Measurements from ENCODE around the gene PLEKHM2.

The PLEKHM2 gene

GRCh38 chr1:15684468-15685291 is 560 bp downstream of the PLEKHM2 start:
- Histone ChIP-seq H3K27ac (replicated peaks) (peak overlapping the region; percentile 66), H3K4me3 (replicated peaks; ENCODE audit: insufficient read depth, low read length) (peak overlapping the region; percentile 65), H3K27me3 (ENCODE audit: insufficient read depth, poor library complexity, severe bottlenecking) (no peaks in the 10 kb centered on the region)
- peak in 1 of 2 experiments; percentile 42 for DNase-seq (ENCODE audit: low read depth in 1 of 2, low spot score in 1 of 2)
- no peak for TF ChIP-seq GABPA (IDR thresholded peaks at IDR 0.05; ENCODE audit: low read depth)
- no peak for TF ChIP-seq POLR2AphosphoS5 (IDR thresholded peaks at IDR 0.05; ENCODE audit: low read depth)

GRCh38 chr1:15685820-15686219 is 1.7 kb downstream of the PLEKHM2 start:
- no peak for TF ChIP-seq CTCF (IDR thresholded peaks at IDR 0.05; ENCODE audit: insufficient read depth, low read length)
- TF ChIP-seq REST (IDR thresholded peaks at IDR 0.05; ENCODE audit: insufficient replicate concordance, low read depth): no peak
- no peak for TF ChIP-seq GABPA (IDR thresholded peaks at IDR 0.05; ENCODE audit: low read depth)
- no peak for TF ChIP-seq POLR2AphosphoS5 (IDR thresholded peaks at IDR 0.05; ENCODE audit: low read depth)
- no peak for TF ChIP-seq SPI1 (IDR thresholded peaks at IDR 0.05; ENCODE audit: borderline replicate concordance, low read depth)
- H3K27me3 ChIP-seq (ENCODE audit: insufficient read depth, poor library complexity, severe bottlenecking): no peaks in the 10 kb centered on the region
- H3K27ac ChIP-seq (replicated peaks): no peak overlapping the region
- no peak for DNase-seq (ENCODE audit: low read depth in 1 of 2, low spot score in 1 of 2)
- no peak overlapping the region for H3K4me3 ChIP-seq (replicated peaks; ENCODE audit: insufficient read depth, low read length)

GRCh38 chr1:15687446-15687845 is 3.3 kb downstream of the PLEKHM2 start:
- Histone ChIP-seq H3K4me3 (replicated peaks; ENCODE audit: insufficient read depth, low read length) (no peak overlapping the region), H3K27ac (replicated peaks) (no peak overlapping the region), H3K27me3 (ENCODE audit: insufficient read depth, poor library complexity, severe bottlenecking) (no peaks in the 10 kb centered on the region)
- no peak for DNase-seq (ENCODE audit: low read depth in 1 of 2, low spot score in 1 of 2)
- no peak for TF ChIP-seq REST (IDR thresholded peaks at IDR 0.05; ENCODE audit: insufficient replicate concordance, low read depth)
- no peak for TF ChIP-seq GABPA (IDR thresholded peaks at IDR 0.05; ENCODE audit: low read depth)
- no peak for TF ChIP-seq SPI1 (IDR thresholded peaks at IDR 0.05; ENCODE audit: borderline replicate concordance, low read depth)
- TF ChIP-seq CTCF (IDR thresholded peaks at IDR 0.05; ENCODE audit: insufficient read depth, low read length): no peak
- TF ChIP-seq POLR2AphosphoS5 (IDR thresholded peaks at IDR 0.05; ENCODE audit: low read depth): no peak

GRCh38 chr1:15690317-15690716 is 6.2 kb downstream of the PLEKHM2 start:
- TF ChIP-seq CTCF (IDR thresholded peaks at IDR 0.05; ENCODE audit: insufficient read depth, low read length) (no peak), GABPA (IDR thresholded peaks at IDR 0.05; ENCODE audit: low read depth) (no peak), REST (IDR thresholded peaks at IDR 0.05; ENCODE audit: insufficient replicate concordance, low read depth) (no peak), POLR2AphosphoS5 (IDR thresholded peaks at IDR 0.05; ENCODE audit: low read depth) (no peak), SPI1 (IDR thresholded peaks at IDR 0.05; ENCODE audit: borderline replicate concordance, low read depth) (no peak)
- Histone ChIP-seq H3K4me3 (replicated peaks; ENCODE audit: insufficient read depth, low read length) (no peak overlapping the region), H3K27ac (replicated peaks) (no peak overlapping the region)

More at GRCh38 chr1:15690317-15690716, 6.2 kb downstream of the PLEKHM2 start:
- no peaks in the 10 kb centered on the region for H3K27me3 ChIP-seq (ENCODE audit: insufficient read depth, poor library complexity, severe bottlenecking)
- DNase-seq (ENCODE audit: low read depth in 1 of 2, low spot score in 1 of 2): no peak

All from HL-60 (cell line).